GM23248 (cell line): Measurements from ENCODE around the gene SLC22A13.

Experiments used
- EZH2 ChIP-seq: fragments of 200-600 bp; sonication (generic); IDR thresholded peaks from 2 replicates; pipeline ENCODE4 v1.6.1; 2018; ENCODE audit warnings: antibody characterized with exemption, mild to moderate bottlenecking; ENCODE audit not compliant: insufficient read depth, poor library complexity, severe bottlenecking
- EZH2phosphoT487 ChIP-seq: fragments of 200-600 bp; sonication (generic); IDR thresholded peaks from 2 replicates; pipeline ENCODE4 v1.6.1; 2018; ENCODE audit warnings: antibody characterized with exemption, moderate library complexity, mild to moderate bottlenecking, low read depth; ENCODE audit not compliant: insufficient read depth

DNA sequence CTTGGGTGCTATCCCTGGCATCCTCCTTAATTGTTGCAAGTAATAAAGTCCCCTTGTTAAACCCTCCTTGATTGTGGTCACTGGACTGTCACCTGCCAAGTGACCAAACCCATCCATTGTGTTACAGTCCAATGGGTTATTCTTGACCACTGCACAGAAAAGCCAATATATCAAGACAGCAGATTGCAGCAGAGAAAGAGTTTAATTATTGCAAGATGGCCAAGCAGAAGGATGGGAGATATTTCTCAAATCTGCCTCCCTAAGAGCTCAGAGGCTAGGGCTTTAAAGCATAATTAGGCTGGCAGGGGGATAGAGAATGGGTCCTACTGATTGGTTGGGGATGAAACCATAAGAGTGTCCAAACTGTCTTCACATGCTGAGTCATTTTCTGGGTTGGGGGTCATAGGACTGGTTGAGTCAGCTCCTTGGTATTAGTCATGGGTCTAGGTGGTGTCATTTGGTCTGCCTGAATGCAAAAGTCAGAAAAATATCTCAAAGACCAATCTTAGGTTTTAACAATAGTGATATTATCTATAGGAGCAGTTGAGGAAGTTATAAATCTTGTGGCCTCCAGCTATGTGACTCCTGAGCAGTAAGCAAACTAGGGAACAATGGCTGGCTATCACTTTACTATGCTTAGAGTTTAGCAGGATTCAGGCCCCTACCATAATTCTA, 61.9 kb downstream of the SLC22A13 start:
- TF ChIP-seq EZH2 = no peak
- no peak for TF ChIP-seq EZH2phosphoT487
